Hepatocyte (in vitro differentiated cells): ENCODE results near the gene ASL. TPM values are rescaled to one million over a fixed set of nuclear protein-coding genes. Genes with fewer than 3 reads are reported as not detected.

Experiments
- DNase-seq: peaks from one replicate; pipeline ENCODE4 v3.0.0-alpha.2; 2016; ENCODE audit warnings: low spot score
- H2AFZ ChIP-seq: fragments of 200-600 bp; sonication (generic); 2 replicates; pipeline ENCODE4 v1.6.0; 2016; ENCODE audit warnings: antibody characterized with exemption, mild to moderate bottlenecking
- H3K27ac ChIP-seq: fragments of 200-600 bp; sonication (generic); 2 replicates; pipeline ENCODE4 v1.5.1; 2016; ENCODE audit warnings: mild to moderate bottlenecking
- H3K27me3 ChIP-seq: fragments of 200-600 bp; sonication (generic); 2 replicates; pipeline ENCODE4 v1.6.1; 2016
- H3K36me3 ChIP-seq: fragments of 200-600 bp; sonication (generic); replicated peaks from 2 replicates; pipeline ENCODE4 v1.5.1; 2016; ENCODE audit warnings: low read depth; ENCODE audit not compliant: insufficient read depth
- H3K4me1 ChIP-seq: fragments of 200-600 bp; sonication (generic); 2 replicates; pipeline ENCODE4 v1.5.1; 2016; ENCODE audit warnings: mild to moderate bottlenecking, moderate library complexity; ENCODE audit not compliant: insufficient read depth
- H3K4me2 ChIP-seq: fragments of 200-600 bp; sonication (generic); 2 replicates; pipeline ENCODE4 v1.6.0; 2016
- H3K4me3 ChIP-seq: fragments of 200-600 bp; sonication (generic); 2 replicates; pipeline ENCODE4 v1.5.1; 2016; ENCODE audit warnings: mild to moderate bottlenecking
- H3K79me2 ChIP-seq: fragments of 200-600 bp; sonication (generic); 2 replicates; pipeline ENCODE4 v1.6.0; 2017; ENCODE audit warnings: mild to moderate bottlenecking
- H3K9me2 ChIP-seq: fragments of 200-600 bp; sonication (generic); replicated peaks from 2 replicates; pipeline ENCODE4 v1.6.0; 2017; ENCODE audit warnings: mild to moderate bottlenecking; ENCODE audit not compliant: insufficient read depth
- H3K9me3 ChIP-seq: fragments of 200-600 bp; sonication (generic); 2 replicates; pipeline ENCODE4 v1.5.1; 2016; ENCODE audit warnings: low read depth, mild to moderate bottlenecking
- H4K20me1 ChIP-seq: fragments of 200-600 bp; sonication (generic); 2 replicates; pipeline ENCODE4 v1.6.0; 2016; ENCODE audit warnings: mild to moderate bottlenecking; ENCODE audit not compliant: insufficient read depth, poor library complexity, severe bottlenecking
- CTCF ChIP-seq: fragments of 200-600 bp; sonication (generic); IDR thresholded peaks from 2 replicates; pipeline ENCODE4 v1.5.1; 2016; ENCODE audit warnings: antibody characterized with exemption, mild to moderate bottlenecking; ENCODE audit not compliant: poor library complexity
- EZH2 ChIP-seq: fragments of 200-600 bp; sonication (generic); IDR thresholded peaks from 2 replicates; pipeline ENCODE4 v1.6.1; 2016; ENCODE audit warnings: antibody characterized with exemption, mild to moderate bottlenecking, borderline replicate concordance
- EZH2phosphoT487 ChIP-seq: fragments of 200-600 bp; sonication (generic); IDR thresholded peaks from one replicate; pipeline ENCODE4 v1.6.1; 2018; ENCODE audit warnings: antibody characterized with exemption, mild to moderate bottlenecking, low read depth, moderate library complexity; ENCODE audit not compliant: unreplicated experiment, severe bottlenecking
- WGBS: methylation state at CpG from one replicate; pipeline ENCODE4 v1.1.6; 2016; ENCODE audit warnings: low lambda C conversion rate; ENCODE audit errors: missing lambda C conversion rate; 5-methylcytosine and 5-hydroxymethylcytosine counted together
- polyA plus RNA-seq: library from polyadenylated mRNA; unstranded; fragments of >200 nt; fragmentation: Nextera tagmentation; extraction: Ambion mirVana; gene quantifications from 2 replicates; pipeline ENCODE4 v1.2.1, GENCODE V29; 2016
- total RNA-seq: library from RNA; depleted of rRNA; stranded (reverse); fragments of >200 nt; gene quantifications from 2 replicates; pipeline ENCODE4 v1.2.3, GENCODE V29; 2014

ASL gene
- total and polyA plus RNA-seq, 2 experiments from 2014 or later = 98.5 to 109 TPM

GRCh38 chr7:66050990-66051448, 24.6 kb upstream of the ASL start:
- peak; percentile 74 for DNase-seq
- H4K20me1 ChIP-seq = no peaks in the 10 kb centered on the region
- H3K4me2 ChIP-seq = no peak overlapping the region
- no peaks in the 10 kb centered on the region for H3K9me2 ChIP-seq
- no peak overlapping the region for H2AFZ ChIP-seq
- H3K36me3 ChIP-seq = no peaks in the 10 kb centered on the region
- H3K79me2 ChIP-seq = no peaks in the 10 kb centered on the region
- peak overlapping the region; percentile 52 for H3K27ac ChIP-seq
- H3K4me1 ChIP-seq = peaks cover 6% of the 10 kb centered on the region
- H3K9me3 ChIP-seq = no peaks in the 10 kb centered on the region
- TF ChIP-seq CTCF = no peak
- TF ChIP-seq EZH2 = no peak
- TF ChIP-seq EZH2phosphoT487 = no peak
- H3K4me3 ChIP-seq = no peak overlapping the region
- 73% methylated on average over 3 of the region's 3 CpGs for WGBS
- H3K27me3 ChIP-seq = no peaks in the 10 kb centered on the region

- H3K9me2 ChIP-seq = no peaks in the 10 kb centered on the region
- no peak overlapping the region for H3K4me3 ChIP-seq
- H3K4me1 ChIP-seq = peaks cover 6% of the 10 kb centered on the region
- H3K79me2 ChIP-seq = no peaks in the 10 kb centered on the region
- H3K36me3 ChIP-seq = no peaks in the 10 kb centered on the region
- TF ChIP-seq EZH2phosphoT487 (no peak), EZH2 (no peak), CTCF (no peak)
- H3K4me2 ChIP-seq = no peak overlapping the region
- H3K27me3 ChIP-seq = no peaks in the 10 kb centered on the region
- H4K20me1 ChIP-seq = no peaks in the 10 kb centered on the region
- no peaks in the 10 kb centered on the region for H3K9me3 ChIP-seq
- no peak for DNase-seq
- H2AFZ ChIP-seq = no peak overlapping the region
- WGBS = 91% methylated on average over 6 of the region's 6 CpGs
- no peak overlapping the region for H3K27ac ChIP-seq
These were observed 23.2 kb upstream of the ASL start for GRCh38 chr7:66052447-66052846.

GRCh38 chr7:66054063-66054462, 21.6 kb upstream of the ASL start:
- no peaks in the 10 kb centered on the region for H3K9me2 ChIP-seq
- H3K4me3 ChIP-seq = no peak overlapping the region
- no peak overlapping the region for H3K27ac ChIP-seq
- peaks cover 6% of the 10 kb centered on the region for H3K4me1 ChIP-seq
- H3K27me3 ChIP-seq = no peaks in the 10 kb centered on the region
- H3K79me2 ChIP-seq = no peaks in the 10 kb centered on the region
- H3K4me2 ChIP-seq = no peak overlapping the region
- no peak for DNase-seq
- TF ChIP-seq CTCF = no peak
- no peak for TF ChIP-seq EZH2
- TF ChIP-seq EZH2phosphoT487 = no peak
- no peaks in the 10 kb centered on the region for H3K36me3 ChIP-seq
- H3K9me3 ChIP-seq = no peaks in the 10 kb centered on the region
- H2AFZ ChIP-seq = no peak overlapping the region
- WGBS = 85% methylated on average over 6 of the region's 6 CpGs
- H4K20me1 ChIP-seq = no peaks in the 10 kb centered on the region
